NT2/D1 (cell line): ENCODE measurements around the gene KCNQ1.

Experiments used
- SUZ12 ChIP-seq: IDR thresholded peaks from 2 replicates; pipeline ENCODE4 v1.6.1; 2011; ENCODE audit not compliant: insufficient read length, insufficient read depth; ENCODE audit errors: extremely low read depth
- YY1 ChIP-seq: IDR thresholded peaks from 2 replicates; pipeline ENCODE4 v1.6.1; 2011; ENCODE audit not compliant: insufficient read length, insufficient read depth
- ZNF274 ChIP-seq: IDR thresholded peaks from 2 replicates; pipeline ENCODE4 v1.6.1; 2011; ENCODE audit warnings: mild to moderate bottlenecking, low read depth, low read length

DNA sequence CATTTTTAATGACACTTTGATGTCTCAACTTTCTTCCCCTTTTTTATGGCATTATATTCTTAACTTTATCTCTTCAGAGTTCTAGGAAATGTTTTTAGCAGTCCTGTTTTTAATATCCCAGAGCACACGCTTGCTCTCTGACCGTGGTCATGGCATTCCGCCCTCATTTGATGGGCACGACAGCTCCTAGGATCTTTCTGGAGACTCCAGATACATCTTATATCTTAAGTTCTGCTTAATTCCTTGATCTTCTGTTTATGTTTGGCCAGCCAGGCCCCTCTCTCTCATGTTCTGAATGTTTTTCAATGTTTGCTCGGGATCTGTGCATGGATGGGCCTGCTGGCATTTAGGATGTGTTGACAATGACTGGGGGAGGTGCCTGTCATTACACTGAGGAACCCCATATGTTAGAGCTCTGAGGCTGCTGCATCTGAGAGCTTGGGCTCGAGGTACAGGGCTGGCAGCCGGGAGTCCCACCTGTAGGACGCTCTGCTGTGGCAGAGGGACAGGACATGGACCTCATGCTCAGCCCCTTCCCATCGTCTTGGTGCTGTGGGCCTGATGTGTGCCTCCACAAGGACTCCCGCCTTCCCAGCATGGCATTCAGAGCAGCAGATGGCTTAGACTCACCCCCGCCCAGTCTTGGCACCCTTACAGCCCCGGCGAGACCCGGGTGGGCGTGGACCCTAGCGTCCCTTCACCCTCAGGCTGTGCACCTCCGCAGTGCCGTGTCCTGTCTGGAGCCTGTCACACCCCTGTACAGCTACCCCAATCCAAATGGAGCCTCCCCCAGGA lies 365.8 kb downstream of the KCNQ1 start:
- no peak for TF ChIP-seq ZNF274
- TF ChIP-seq SUZ12, result no peak
- no peak for TF ChIP-seq YY1
